Measurements from ENCODE around the gene LYSMD2. TPM values are rescaled to one million over a fixed set of nuclear protein-coding genes. Genes with fewer than 3 reads are reported as not detected.

LYSMD2 gene
- total and polyA plus RNA-seq, 7 donors = 4.3 to 16.8 (median 7.2) TPM

DNA sequence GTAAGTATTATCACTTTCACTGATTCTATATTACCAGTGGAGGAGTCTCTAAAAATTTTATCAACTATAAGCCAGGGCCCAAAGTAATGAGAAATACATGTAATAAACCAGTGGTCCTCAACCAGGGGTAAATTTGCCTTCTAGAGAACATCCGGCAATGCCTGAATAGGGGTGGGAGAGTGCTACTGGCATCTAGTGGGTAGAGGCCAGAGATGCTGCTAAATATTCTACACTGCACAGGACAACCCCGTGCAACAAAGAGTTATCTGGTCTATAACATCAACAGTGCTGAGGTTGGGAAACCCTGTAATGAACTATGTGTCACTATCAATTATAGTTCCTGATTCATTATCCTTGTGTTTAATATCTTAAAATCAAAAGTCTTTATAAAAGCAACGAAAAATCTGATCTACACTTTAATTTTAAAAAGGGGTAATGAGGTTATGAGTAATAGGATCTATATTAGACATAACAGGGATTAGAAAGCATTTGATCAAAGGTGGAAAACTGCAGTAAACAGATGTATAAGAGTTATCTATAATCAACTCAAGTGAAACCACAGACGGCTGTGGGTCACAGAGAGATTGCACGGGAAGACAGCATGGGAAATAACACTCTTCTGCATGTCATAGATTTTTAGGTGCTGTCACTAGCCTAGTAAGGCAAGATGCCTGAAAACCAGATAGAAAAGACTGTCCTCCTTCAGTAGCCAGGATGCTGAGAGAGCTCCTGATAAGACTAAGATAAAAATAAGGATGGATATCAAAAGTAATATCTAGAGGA lies 2.0 kb downstream of the LYSMD2 start:
- DNase-seq (no peak), ATAC-seq (no peak)
- H3K4me1 ChIP-seq = peaks cover 55% of the 10 kb centered on the region
- no peak overlapping the region for H3K4me3 ChIP-seq
- no peaks in the 10 kb centered on the region for H3K27me3 ChIP-seq (ENCODE audit: insufficient read depth in 3 of 3, low read length in 2 of 3)
- no peaks in the 10 kb centered on the region for H3K36me3 ChIP-seq (ENCODE audit: insufficient read depth in 1 of 2, low read depth in 1 of 2)
- H3K27ac ChIP-seq = peak overlapping the region; percentile 90
- no peak for TF ChIP-seq CTCF (IDR thresholded peaks at IDR 0.05)
- no peaks in the 10 kb centered on the region for H3K9me3 ChIP-seq
- WGBS, 3 donors = 60 to 75% (median 73%) methylated on average over 5 of the region's 5 CpGs
- intact Hi-C loops (cut with DNase I) = no loop called here

GRCh38 chr15:51732646-51733045 lies 4.8 kb downstream of the LYSMD2 start:
- H3K4me1 ChIP-seq = peaks cover 61% of the 10 kb centered on the region
- H3K9me3 ChIP-seq = no peaks in the 10 kb centered on the region
- no peak for DNase-seq
- 42 to 80% (median 50%) methylated on average over 2 of the region's 2 CpGs for WGBS, 3 donors
- no peaks in the 10 kb centered on the region for H3K27me3 ChIP-seq (ENCODE audit: insufficient read depth in 3 of 3, low read length in 2 of 3)
- H3K27ac ChIP-seq = peak overlapping the region; percentile 83
- no peak for ATAC-seq
- no peak overlapping the region for H3K4me3 ChIP-seq
- no peaks in the 10 kb centered on the region for H3K36me3 ChIP-seq (ENCODE audit: insufficient read depth in 1 of 2, low read depth in 1 of 2)
- intact Hi-C loops (cut with DNase I) = no loop called here
- TF ChIP-seq CTCF (IDR thresholded peaks at IDR 0.05) = no peak

GRCh38 chr15:51731549-51732267 lies 5.7 kb downstream of the LYSMD2 start:
- WGBS, 3 donors = 21 to 48% (median 31%) methylated on average over 5 of the region's 5 CpGs
- ATAC-seq (peak; percentile 70 to 85 (median 82)), DNase-seq (no peak)
- peak overlapping the region; percentile 83 for H3K27ac ChIP-seq
- H3K4me1 ChIP-seq = peaks cover 70% of the 10 kb centered on the region
- H3K4me3 ChIP-seq = peak overlapping the region; percentile 55
- no peak for TF ChIP-seq CTCF (IDR thresholded peaks at IDR 0.05)
- no peaks in the 10 kb centered on the region for H3K27me3 ChIP-seq (ENCODE audit: insufficient read depth in 3 of 3, low read length in 2 of 3)
- H3K36me3 ChIP-seq (ENCODE audit: insufficient read depth in 1 of 2, low read depth in 1 of 2) = no peaks in the 10 kb centered on the region
- intact Hi-C loops (cut with DNase I) = no loop called here
- no peaks in the 10 kb centered on the region for H3K9me3 ChIP-seq

- no peak overlapping the region for H3K4me3 ChIP-seq
- peak overlapping the region; percentile 62 for H3K27ac ChIP-seq
- intact Hi-C loops (cut with DNase I) = no loop called here
- H3K9me3 ChIP-seq = no peaks in the 10 kb centered on the region
- no peak for ATAC-seq
- no peak for DNase-seq
- WGBS, 3 donors = 74 to 84% (median 78%) methylated on average over 4 of the region's 4 CpGs
- peaks cover 0 to 17% of the 10 kb centered on the region in 2 donors for H3K36me3 ChIP-seq (ENCODE audit: insufficient read depth in 1 of 2, low read depth in 1 of 2)
- H3K27me3 ChIP-seq (ENCODE audit: insufficient read depth in 3 of 3, low read length in 2 of 3) = no peaks in the 10 kb centered on the region
- peaks cover 61% of the 10 kb centered on the region for H3K4me1 ChIP-seq
- TF ChIP-seq CTCF (IDR thresholded peaks at IDR 0.05) = no peak
These were observed 10.1 kb downstream of the LYSMD2 start for GRCh38 chr15:51727141-51727897.
